GM12891 (cell line): ENCODE results near the gene IL27RA.

ENCODE experiments used
- POLR2A ChIP-seq: IDR thresholded peaks from 2 replicates; pipeline ENCODE4 v1.6.1; 2011; ENCODE audit warnings: low read depth, low read length, control low read depth
- POLR2AphosphoS5 ChIP-seq: IDR thresholded peaks from 2 replicates; pipeline ENCODE4 v1.6.1; 2011; ENCODE audit warnings: low read depth, low read length, control low read depth
- POU2F2 ChIP-seq: IDR thresholded peaks from 2 replicates; pipeline ENCODE4 v1.6.1; 2011; ENCODE audit warnings: low read depth, mild to moderate bottlenecking, control low read depth, low read length, moderate library complexity
- SPI1 ChIP-seq: IDR thresholded peaks from 2 replicates; pipeline ENCODE4 v1.6.1; 2011; ENCODE audit warnings: low read depth, low read length, control low read depth
- TAF1 ChIP-seq: IDR thresholded peaks from 2 replicates; pipeline ENCODE4 v1.6.1; 2011; ENCODE audit warnings: low read depth, low read length, control low read depth

- no peak for TF ChIP-seq POLR2AphosphoS5
- no peak for TF ChIP-seq POLR2A
- TF ChIP-seq SPI1, result no peak
- no peak for TF ChIP-seq TAF1
- no peak for TF ChIP-seq POU2F2
These were observed 38.9 kb downstream of the IL27RA start for GRCh38 chr19:14070268-14071050.
